HCT116 (cell line): ENCODE data around the gene DIP2B.

ENCODE experiments used
- ATF3 ChIP-seq: IDR thresholded peaks from 2 replicates; pipeline ENCODE4 v1.6.1; 2012
- CTCF ChIP-seq, 3 experiments: fragments of 200-600 bp in 1 of 3; sonication (generic) in 1 of 3; IDR thresholded peaks in 2 of 3; conservative IDR thresholded peaks in 1 of 3; 2 replicates each; pipeline ENCODE4 v1.5.1; 2012 to 2017; ENCODE audit warnings: low read depth in 2 of 3, low read length in 2 of 3, antibody characterized with exemption in 1 of 3, borderline replicate concordance in 1 of 3, control low read depth in 1 of 3, mild to moderate bottlenecking in 1 of 3, mixed read lengths in 1 of 3, mixed run types in 1 of 3, moderate library complexity in 1 of 3; ENCODE audit not compliant: insufficient read depth in 1 of 3
- EGR1 ChIP-seq: IDR thresholded peaks from 2 replicates; pipeline ENCODE4 v1.6.1; 2012; ENCODE audit warnings: low read depth
- EZH2 ChIP-seq: fragments of 200-600 bp; sonication (generic); IDR thresholded peaks from 2 replicates; pipeline ENCODE4 v1.6.1; 2017; ENCODE audit warnings: antibody characterized with exemption, mixed run types
- EZH2phosphoT487 ChIP-seq: fragments of 200-600 bp; IDR thresholded peaks from 2 replicates; pipeline ENCODE4 v1.6.1; 2018; ENCODE audit warnings: antibody characterized with exemption, borderline replicate concordance
- POLR2A ChIP-seq: IDR thresholded peaks from 2 replicates; pipeline ENCODE4 v1.7.0; 2011; ENCODE audit warnings: borderline replicate concordance; ENCODE audit not compliant: insufficient read depth, insufficient read length; ENCODE audit errors: extremely low read depth
- REST ChIP-seq: IDR thresholded peaks from 2 replicates; pipeline ENCODE4 v1.6.1; 2012; ENCODE audit warnings: low read depth
- ZNF274 ChIP-seq: fragments of 200-500 bp; sonication (Bioruptor generic); IDR thresholded peaks from 2 replicates; pipeline ENCODE4 v1.6.1; 2014; ENCODE audit warnings: mild to moderate bottlenecking, low read depth, low read length, inconsistent platforms

GRCh38 chr12:50558970-50559369 is 54.2 kb downstream of the DIP2B start:
- no peak for TF ChIP-seq ATF3
- no peak for TF ChIP-seq CTCF (IDR thresholded peaks at IDR 0.05 in 2 of 3, conservative IDR thresholded peaks at IDR 0.05 in 1 of 3; ENCODE audit: borderline replicate concordance in 1 of 3, insufficient read depth in 1 of 3, low read depth in 2 of 3, low read length in 2 of 3)
- TF ChIP-seq POLR2A, result no peak
- no peak for TF ChIP-seq REST
- no peak for TF ChIP-seq EZH2phosphoT487
- no peak for TF ChIP-seq EZH2
- TF ChIP-seq EGR1, result no peak
- TF ChIP-seq ZNF274, result no peak
